GM12878 (cell line): Measurements from ENCODE around the gene KCNQ1OT1. TPM values are rescaled to one million over a fixed set of nuclear protein-coding genes. Genes with fewer than 3 reads are reported as not detected.
A peak's percentile ranks its signal among the peaks of the same experiment; 100 is the strongest.

ENCODE experiments used
- ATAC-seq: fragments of 200-7000 bp; cut with Tn5 transposase; 3 replicates; pipeline ENCODE4 v1.9.1; 2020; ENCODE audit warnings: mild to moderate bottlenecking, moderate library complexity
- BruUV-seq: library from RNA; stranded (reverse); fragments of 400-500 nt; replicated peaks from 2 replicates; lab custom pipeline; 2021; lab: Mats Ljungman, UMichigan
- CTCF ChIA-PET: fragments of 300-600 bp; sonication (Branson Sonifier 250); formaldehyde crosslinking; extraction: SDS; loops from one replicate; lab custom pipeline; 2021; ENCODE audit warnings: inconsistent platforms; lab: Yijun Ruan, JAX
- POLR2A ChIA-PET: fragments of 350-600 bp; formaldehyde crosslinking; extraction: SDS; loops from one replicate; lab custom pipeline; 2021; ENCODE audit warnings: inconsistent platforms; lab: Charles Lee
- RAD21 ChIA-PET: fragments of 300-600 bp; sonication (Branson Sonifier 250); formaldehyde crosslinking; loops from one replicate; lab custom pipeline; 2023; ENCODE audit warnings: antibody characterized with exemption; ENCODE audit not compliant: unreplicated experiment; lab: Charles Lee
- SMC1A ChIA-PET: fragments of 300-600 bp; sonication (Branson Sonifier 250); formaldehyde crosslinking; loops from one replicate; lab custom pipeline; 2023; ENCODE audit not compliant: unreplicated experiment, uncharacterized antibody; lab: Charles Lee
- DNase-seq: peaks from one replicate; pipeline ENCODE4 v3.0.0-alpha.2; 2011; ENCODE audit warnings: low read depth, low spot score
- FAIRE-seq: peaks from 3 replicates; lab custom pipeline; 2011; peaks lifted over from hg19 to GRCh38; lab: Jason Lieb, UNC
- H2AFZ ChIP-seq: 2 replicates; pipeline ENCODE4 v1.6.0; 2011; ENCODE audit warnings: low read depth, low read length, control low read depth; ENCODE audit not compliant: control insufficient read depth
- H3K27ac ChIP-seq: 2 replicates; pipeline ENCODE4 v1.5.1; 2011; ENCODE audit warnings: control low read depth; ENCODE audit not compliant: control insufficient read depth, insufficient read depth
- H3K27me3 ChIP-seq, 2 experiments: replicated peaks in 1 of 2; 2 replicates each; pipeline versions ENCODE4 v1.6.0 to v1.6.1; 2011; ENCODE audit warnings: low read length in 1 of 2; ENCODE audit not compliant: control insufficient read depth in 2 of 2, insufficient read depth in 2 of 2
- H3K36me3 ChIP-seq, 2 experiments: 2 replicates each; pipeline ENCODE4 v1.5.1; 2011; ENCODE audit warnings: low read length in 1 of 2; ENCODE audit not compliant: control insufficient read depth in 2 of 2, insufficient read depth in 2 of 2
- H3K4me1 ChIP-seq: 2 replicates; pipeline ENCODE4 v1.6.1; 2011; ENCODE audit warnings: mild to moderate bottlenecking, low read length, moderate library complexity, mixed read lengths; ENCODE audit not compliant: control insufficient read depth, insufficient read depth
- H3K4me2 ChIP-seq: 2 replicates; pipeline ENCODE4 v1.6.0; 2011; ENCODE audit warnings: control low read depth; ENCODE audit not compliant: control insufficient read depth, insufficient read depth
- H3K4me3 ChIP-seq: fragments of 200-600 bp; sonication (generic); 2 replicates; pipeline ENCODE4 v1.5.1; 2016
- H3K79me2 ChIP-seq: 2 replicates; pipeline ENCODE4 v1.6.0; 2011; ENCODE audit warnings: low read length; ENCODE audit not compliant: control insufficient read depth, insufficient read depth
- H3K9ac ChIP-seq: 2 replicates; pipeline ENCODE4 v1.8.0; 2011; ENCODE audit warnings: low read length, control low read depth, mixed read lengths; ENCODE audit not compliant: control insufficient read depth, insufficient read depth
- H3K9me3 ChIP-seq: replicated peaks from 3 replicates; pipeline ENCODE4 v1.5.1; 2011; ENCODE audit warnings: mild to moderate bottlenecking, low read length; ENCODE audit not compliant: control insufficient read depth, insufficient read depth
- H4K20me1 ChIP-seq: 2 replicates; pipeline ENCODE4 v1.6.0; 2011; ENCODE audit not compliant: control insufficient read depth, insufficient read depth
- KAT2A ChIP-seq: conservative IDR thresholded peaks from 2 replicates; pipeline ENCODE4 v1.6.1; 2011; ENCODE audit warnings: low read depth, low read length; ENCODE audit not compliant: control insufficient read depth
- MTA2 ChIP-seq: fragments of 450-650 bp; IDR thresholded peaks from 2 replicates; pipeline ENCODE4 v1.6.1; 2016; ENCODE audit warnings: low read depth, mild to moderate bottlenecking, moderate library complexity
- POLR2AphosphoS5 ChIP-seq: IDR thresholded peaks from 2 replicates; pipeline ENCODE4 v1.6.1; 2011; ENCODE audit warnings: mild to moderate bottlenecking, low read length, inconsistent platforms
- SUPT20H ChIP-seq: IDR thresholded peaks from 2 replicates; pipeline ENCODE4 v1.6.1; 2011; ENCODE audit warnings: low read depth, mild to moderate bottlenecking, low read length, moderate library complexity, borderline replicate concordance; ENCODE audit not compliant: control insufficient read depth
- WGBS: methylation state at CpG from one replicate; pipeline ENCODE4 v1.1.6; 2016; ENCODE audit warnings: low lambda C conversion rate; ENCODE audit not compliant: insufficient replicate concordance, insufficient coverage; ENCODE audit errors: missing lambda C conversion rate; 5-methylcytosine and 5-hydroxymethylcytosine counted together
- in situ Hi-C: fragments of 300-500 bp; cut with MboI; formaldehyde crosslinking; loops from 9 replicates; pipeline ENCODE4 v1.14.3; 2018; ENCODE audit warnings: mixed read lengths
- intact Hi-C: fragments of 100-400 bp; cut with micrococcal nuclease; formaldehyde crosslinking; loops from one replicate; pipeline ENCODE4 v1.14.2; 2022; ENCODE audit not compliant: unreplicated experiment
- polyA plus RNA-seq, 11 experiments: library from polyadenylated mRNA; depleted of rRNA in 4 of 11; unstranded in 6 of 11; stranded (reverse) in 5 of 11; fragments of >200 nt; fragmentation: Nextera tagmentation in 4 of 11; fragmentation: Illumina TruSeq in 1 of 11; extraction: Ambion mirVana in 4 of 11; extraction: Trizol in 1 of 11; gene quantifications; 1 replicate in 1 of 11; 2 replicates in 10 of 11; pipeline versions ENCODE4 v1.2.1 to v1.2.3, GENCODE V29; 2011 to 2016; ENCODE audit warnings: inconsistent platforms in 2 of 11, missing spikeins in 2 of 11, low read depth in 1 of 11
- total RNA-seq, 4 experiments: library from RNA; depleted of rRNA in 3 of 4; stranded (reverse); fragments of >200 nt in 3 of 4; fragmentation: Illumina TruSeq in 1 of 4; extraction: Trizol in 1 of 4; gene quantifications; 2 replicates each; pipeline versions ENCODE4 v1.2.1 to v1.2.3, GENCODE V29; 2013 to 2021
- TF ChIP-seq, protein P1 (sequence below): IDR thresholded peaks from 2 replicates; pipeline ENCODE4 v1.6.1; 2012; ENCODE audit warnings: improper control_type of control experiment, low read depth, low read length; ENCODE audit not compliant: insufficient replicate concordance
- TF ChIP-seq, protein P2 (sequence below): IDR thresholded peaks from 2 replicates; pipeline ENCODE4 v1.6.1; 2011; ENCODE audit warnings: borderline replicate concordance, low read depth, mild to moderate bottlenecking, moderate library complexity, mixed read lengths, low read length; ENCODE audit not compliant: insufficient read depth; ENCODE audit errors: extremely low read length
- TF ChIP-seq, protein P3 (sequence below): IDR thresholded peaks from 2 replicates; pipeline ENCODE4 v1.6.1; 2012; ENCODE audit warnings: low read depth, low read length, improper control_type of control experiment

KCNQ1OT1 gene
- total and polyA plus RNA-seq, 10 of the 15 experiments (the other 5 are each of a cell fraction or from before 2014, with no cell fraction given): 0.02 to 1.6 (median 0.41) TPM

DNA sequence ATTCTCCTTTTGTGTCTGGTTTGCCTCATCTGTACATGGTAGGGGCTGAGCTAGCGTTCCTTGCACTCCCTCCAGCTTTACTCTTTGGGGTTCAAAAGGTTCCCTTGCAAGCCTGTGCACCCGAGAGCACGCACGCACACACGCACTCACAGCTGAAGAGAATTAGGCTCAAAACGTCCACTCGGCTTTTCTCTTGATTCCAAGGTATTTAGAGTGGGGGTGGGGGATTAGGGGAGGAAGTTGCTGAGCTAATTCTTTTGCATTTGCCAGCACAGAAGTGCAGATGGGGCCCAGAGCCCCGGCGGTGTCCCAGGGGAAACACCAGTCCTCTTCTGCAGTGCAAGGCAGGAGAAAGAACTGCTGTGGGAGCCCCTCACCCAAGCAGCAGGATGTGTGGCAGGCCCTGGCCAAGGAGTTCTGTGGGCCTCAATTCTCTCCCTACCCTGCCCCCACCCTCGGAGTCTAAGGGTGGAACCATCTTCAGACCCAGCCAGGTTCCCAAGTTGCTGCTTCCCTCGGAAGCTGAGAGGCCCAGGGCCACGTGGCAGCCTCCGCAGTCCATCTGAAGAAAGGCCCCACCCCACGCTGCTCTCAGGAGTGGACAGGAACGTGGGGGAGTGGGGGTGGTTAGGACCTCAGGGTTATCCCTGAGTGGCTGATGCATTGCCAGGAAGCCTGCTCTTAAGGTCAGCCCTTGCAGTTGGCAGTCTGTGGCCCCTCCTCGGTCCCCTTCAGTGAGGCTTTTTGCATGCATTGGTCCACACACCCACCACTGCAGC, 3.8 kb upstream of the KCNQ1OT1 start (continued):
- TF ChIP-seq, protein P1, sequence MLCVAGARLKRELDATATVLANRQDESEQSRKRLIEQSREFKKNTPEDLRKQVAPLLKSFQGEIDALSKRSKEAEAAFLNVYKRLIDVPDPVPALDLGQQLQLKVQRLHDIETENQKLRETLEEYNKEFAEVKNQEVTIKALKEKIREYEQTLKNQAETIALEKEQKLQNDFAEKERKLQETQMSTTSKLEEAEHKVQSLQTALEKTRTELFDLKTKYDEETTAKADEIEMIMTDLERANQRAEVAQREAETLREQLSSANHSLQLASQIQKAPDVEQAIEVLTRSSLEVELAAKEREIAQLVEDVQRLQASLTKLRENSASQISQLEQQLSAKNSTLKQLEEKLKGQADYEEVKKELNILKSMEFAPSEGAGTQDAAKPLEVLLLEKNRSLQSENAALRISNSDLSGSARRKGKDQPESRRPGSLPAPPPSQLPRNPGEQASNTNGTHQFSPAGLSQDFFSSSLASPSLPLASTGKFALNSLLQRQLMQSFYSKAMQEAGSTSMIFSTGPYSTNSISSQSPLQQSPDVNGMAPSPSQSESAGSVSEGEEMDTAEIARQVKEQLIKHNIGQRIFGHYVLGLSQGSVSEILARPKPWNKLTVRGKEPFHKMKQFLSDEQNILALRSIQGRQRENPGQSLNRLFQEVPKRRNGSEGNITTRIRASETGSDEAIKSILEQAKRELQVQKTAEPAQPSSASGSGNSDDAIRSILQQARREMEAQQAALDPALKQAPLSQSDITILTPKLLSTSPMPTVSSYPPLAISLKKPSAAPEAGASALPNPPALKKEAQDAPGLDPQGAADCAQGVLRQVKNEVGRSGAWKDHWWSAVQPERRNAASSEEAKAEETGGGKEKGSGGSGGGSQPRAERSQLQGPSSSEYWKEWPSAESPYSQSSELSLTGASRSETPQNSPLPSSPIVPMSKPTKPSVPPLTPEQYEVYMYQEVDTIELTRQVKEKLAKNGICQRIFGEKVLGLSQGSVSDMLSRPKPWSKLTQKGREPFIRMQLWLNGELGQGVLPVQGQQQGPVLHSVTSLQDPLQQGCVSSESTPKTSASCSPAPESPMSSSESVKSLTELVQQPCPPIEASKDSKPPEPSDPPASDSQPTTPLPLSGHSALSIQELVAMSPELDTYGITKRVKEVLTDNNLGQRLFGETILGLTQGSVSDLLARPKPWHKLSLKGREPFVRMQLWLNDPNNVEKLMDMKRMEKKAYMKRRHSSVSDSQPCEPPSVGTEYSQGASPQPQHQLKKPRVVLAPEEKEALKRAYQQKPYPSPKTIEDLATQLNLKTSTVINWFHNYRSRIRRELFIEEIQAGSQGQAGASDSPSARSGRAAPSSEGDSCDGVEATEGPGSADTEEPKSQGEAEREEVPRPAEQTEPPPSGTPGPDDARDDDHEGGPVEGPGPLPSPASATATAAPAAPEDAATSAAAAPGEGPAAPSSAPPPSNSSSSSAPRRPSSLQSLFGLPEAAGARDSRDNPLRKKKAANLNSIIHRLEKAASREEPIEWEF: no peak
- TF ChIP-seq KAT2A (no peak), SUPT20H (no peak), MTA2 (no peak), POLR2AphosphoS5 (no peak)

DNA sequence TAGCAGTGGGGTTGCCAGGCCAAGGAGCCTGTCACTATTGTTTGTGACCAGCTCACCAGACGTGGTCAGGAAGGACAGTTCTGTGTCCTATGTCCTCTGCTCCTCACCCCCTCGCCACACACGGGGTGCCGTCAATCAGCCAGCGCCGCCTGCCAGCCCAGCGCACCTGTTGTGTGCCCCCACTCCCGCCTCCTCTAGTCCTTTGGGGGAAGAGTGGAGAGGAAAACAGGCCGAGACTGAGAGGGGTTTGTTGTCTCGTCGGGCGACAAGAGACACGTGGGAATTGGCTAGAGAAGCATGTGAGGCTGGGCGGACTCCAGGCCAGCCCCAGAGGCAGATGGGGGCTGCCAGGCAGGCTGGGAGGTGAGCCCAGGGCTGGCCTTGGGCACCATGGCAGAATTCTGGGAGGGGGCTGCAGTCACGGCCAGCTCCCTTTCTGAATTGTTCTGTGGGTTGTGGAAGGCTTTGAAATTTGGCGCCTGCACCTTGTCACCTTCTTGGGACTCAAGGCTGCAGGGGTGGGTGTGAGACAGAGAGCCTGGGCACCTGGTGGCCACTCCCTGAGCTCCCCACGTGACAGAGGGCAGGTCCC, 3.1 kb upstream of the KCNQ1OT1 start:
- SMC1A ChIA-PET: no interaction called here
- Histone ChIP-seq H3K36me3 (no peaks in the 10 kb centered on the region), H2AFZ (no peak overlapping the region), H3K27me3 (no peaks in the 10 kb centered on the region), H3K9ac (no peak overlapping the region), H3K4me2 (no peak overlapping the region), H3K27ac (no peak overlapping the region), H3K9me3 (no peaks in the 10 kb centered on the region; the same call in 2 of the 3 replicates), H4K20me1 (no peaks in the 10 kb centered on the region), H3K79me2 (peaks cover 19% of the 10 kb centered on the region), H3K4me3 (no peak overlapping the region), H3K4me1 (no peaks in the 10 kb centered on the region; the same call in 1 of the 2 replicates)
- TF ChIP-seq, protein P2, sequence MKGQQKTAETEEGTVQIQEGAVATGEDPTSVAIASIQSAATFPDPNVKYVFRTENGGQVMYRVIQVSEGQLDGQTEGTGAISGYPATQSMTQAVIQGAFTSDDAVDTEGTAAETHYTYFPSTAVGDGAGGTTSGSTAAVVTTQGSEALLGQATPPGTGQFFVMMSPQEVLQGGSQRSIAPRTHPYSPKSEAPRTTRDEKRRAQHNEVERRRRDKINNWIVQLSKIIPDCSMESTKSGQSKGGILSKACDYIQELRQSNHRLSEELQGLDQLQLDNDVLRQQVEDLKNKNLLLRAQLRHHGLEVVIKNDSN: peak; percentile 36
- TF ChIP-seq, protein P3, sequence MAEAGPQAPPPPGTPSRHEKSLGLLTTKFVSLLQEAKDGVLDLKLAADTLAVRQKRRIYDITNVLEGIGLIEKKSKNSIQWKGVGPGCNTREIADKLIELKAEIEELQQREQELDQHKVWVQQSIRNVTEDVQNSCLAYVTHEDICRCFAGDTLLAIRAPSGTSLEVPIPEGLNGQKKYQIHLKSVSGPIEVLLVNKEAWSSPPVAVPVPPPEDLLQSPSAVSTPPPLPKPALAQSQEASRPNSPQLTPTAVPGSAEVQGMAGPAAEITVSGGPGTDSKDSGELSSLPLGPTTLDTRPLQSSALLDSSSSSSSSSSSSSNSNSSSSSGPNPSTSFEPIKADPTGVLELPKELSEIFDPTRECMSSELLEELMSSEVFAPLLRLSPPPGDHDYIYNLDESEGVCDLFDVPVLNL: no peak
- CTCF ChIA-PET: no interaction called here
- ATAC-seq (no peak), FAIRE-seq (no peak), DNase-seq (no peak)
- in situ Hi-C loops (no loop called here), intact Hi-C loops (no loop called here)
- 39% methylated on average over 17 of the region's 17 CpGs for WGBS
- RAD21 ChIA-PET: no interaction called here
- POLR2A ChIA-PET: no interaction called here
- BruUV-seq: no TSS peak
